GM23248 (cell line): Measurements from ENCODE around the gene LDLRAD3. TPM values are rescaled to one million over a fixed set of nuclear protein-coding genes. Genes with fewer than 3 reads are reported as not detected.
A peak's percentile ranks its signal among the peaks of the same experiment; 100 is the strongest.

Experiments used
- DNase-seq: peaks from one replicate; pipeline ENCODE4 v3.0.0-alpha.2; 2015
- H2AFZ ChIP-seq: fragments of 200-600 bp; sonication (generic); 2 replicates; pipeline ENCODE4 v1.6.1; 2016; ENCODE audit warnings: antibody characterized with exemption
- H3F3A ChIP-seq: fragments of 200-600 bp; sonication (generic); 2 replicates; pipeline ENCODE4 v1.6.1; 2016; ENCODE audit warnings: mild to moderate bottlenecking, antibody characterized with exemption, mixed run types; ENCODE audit not compliant: insufficient read depth
- H3K27ac ChIP-seq: fragments of 200-600 bp; sonication (generic); 2 replicates; pipeline ENCODE4 v1.5.1; 2016; ENCODE audit warnings: mild to moderate bottlenecking
- H3K27me3 ChIP-seq: fragments of 200-600 bp; sonication (generic); replicated peaks from 2 replicates; pipeline ENCODE4 v1.6.1; 2016; ENCODE audit warnings: mild to moderate bottlenecking; ENCODE audit not compliant: insufficient read depth
- H3K36me3 ChIP-seq: fragments of 200-600 bp; sonication (generic); 2 replicates; pipeline ENCODE4 v1.6.1; 2016; ENCODE audit warnings: low read depth, mild to moderate bottlenecking
- H3K4me1 ChIP-seq: fragments of 200-600 bp; sonication (generic); 2 replicates; pipeline ENCODE4 v1.6.1; 2016; ENCODE audit warnings: mild to moderate bottlenecking; ENCODE audit not compliant: insufficient read depth
- H3K4me2 ChIP-seq: fragments of 200-600 bp; sonication (generic); one replicate; pipeline ENCODE4 v1.6.1; 2016; ENCODE audit warnings: mild to moderate bottlenecking; ENCODE audit not compliant: unreplicated experiment
- H3K4me3 ChIP-seq: fragments of 200-600 bp; sonication (generic); 2 replicates; pipeline ENCODE4 v1.5.1; 2016; ENCODE audit warnings: mild to moderate bottlenecking
- H3K79me2 ChIP-seq: fragments of 200-600 bp; sonication (generic); 2 replicates; pipeline ENCODE4 v1.6.1; 2016; ENCODE audit warnings: mild to moderate bottlenecking; ENCODE audit not compliant: insufficient read depth
- H3K9ac ChIP-seq: fragments of 200-600 bp; sonication (generic); 2 replicates; pipeline ENCODE4 v1.6.1; 2016; ENCODE audit warnings: mild to moderate bottlenecking
- H3K9me2 ChIP-seq: fragments of 200-600 bp; sonication (generic); 2 replicates; pipeline ENCODE4 v1.6.1; 2016; ENCODE audit warnings: mixed run types, mild to moderate bottlenecking, moderate library complexity; ENCODE audit not compliant: insufficient read depth
- H3K9me3 ChIP-seq: fragments of 200-600 bp; sonication (generic); one replicate; pipeline ENCODE4 v1.6.1; 2017; ENCODE audit warnings: low read depth
- H4K20me1 ChIP-seq: fragments of 200-600 bp; sonication (generic); 2 replicates; pipeline ENCODE4 v1.6.0; 2016; ENCODE audit not compliant: insufficient read depth
- EZH2 ChIP-seq: fragments of 200-600 bp; sonication (generic); IDR thresholded peaks from 2 replicates; pipeline ENCODE4 v1.6.1; 2018; ENCODE audit warnings: antibody characterized with exemption, mild to moderate bottlenecking; ENCODE audit not compliant: insufficient read depth, poor library complexity, severe bottlenecking
- EZH2phosphoT487 ChIP-seq: fragments of 200-600 bp; sonication (generic); IDR thresholded peaks from 2 replicates; pipeline ENCODE4 v1.6.1; 2018; ENCODE audit warnings: antibody characterized with exemption, moderate library complexity, mild to moderate bottlenecking, low read depth; ENCODE audit not compliant: insufficient read depth
- WGBS, 2 experiments: methylation state at CpG; one replicate each; pipeline ENCODE4 v1.1.6; 2015 to 2017; ENCODE audit warnings: low lambda C conversion rate in 2 of 2, low coverage in 1 of 2; ENCODE audit errors: missing lambda C conversion rate in 2 of 2; 5-methylcytosine and 5-hydroxymethylcytosine counted together
- in situ Hi-C: fragments of 300-500 bp; cut with MboI; formaldehyde crosslinking; loops from 2 replicates; pipeline ENCODE4 v1.15.0; 2020
- polyA plus RNA-seq: library from polyadenylated mRNA; unstranded; fragments of >200 nt; fragmentation: Nextera tagmentation; extraction: Ambion mirVana; gene quantifications from 2 replicates; pipeline ENCODE4 v1.2.1, GENCODE V29; 2016
- total RNA-seq: library from RNA; depleted of rRNA; stranded (reverse); fragments of >200 nt; shearing (Covaris generic); gene quantifications from 2 replicates; pipeline ENCODE4 v1.2.3, GENCODE V29; 2014

LDLRAD3 gene
- total and polyA plus RNA-seq, 2 experiments from 2014 or later = 6.2 to 6.6 TPM

GRCh38 chr11:36070213-36070953 is 126.5 kb downstream of the LDLRAD3 start:
- H3K36me3 ChIP-seq = no peaks in the 10 kb centered on the region
- peaks cover 20% of the 10 kb centered on the region for H3K4me1 ChIP-seq
- no peaks in the 10 kb centered on the region for H4K20me1 ChIP-seq
- no peaks in the 10 kb centered on the region for H3K9me2 ChIP-seq
- H3K9ac ChIP-seq = no peak overlapping the region
- no peaks in the 10 kb centered on the region for H3K27me3 ChIP-seq
- WGBS, 2 experiments = 75 to 76% methylated on average over 5 of the region's 5 CpGs
- in situ Hi-C loops = no loop called here
- peaks cover 19% of the 10 kb centered on the region for H3F3A ChIP-seq
- no peaks in the 10 kb centered on the region for H3K79me2 ChIP-seq
- H3K4me3 ChIP-seq = no peak overlapping the region
- H3K9me3 ChIP-seq = no peaks in the 10 kb centered on the region
- H2AFZ ChIP-seq = no peak overlapping the region
- no peak for DNase-seq
- TF ChIP-seq EZH2phosphoT487 = no peak
- TF ChIP-seq EZH2 = no peak
- no peak overlapping the region for H3K4me2 ChIP-seq
- H3K27ac ChIP-seq = no peak overlapping the region

- Histone ChIP-seq H3K4me3 (no peak overlapping the region), H3F3A (peaks cover 24% of the 10 kb centered on the region), H3K9me2 (no peaks in the 10 kb centered on the region), H3K36me3 (no peaks in the 10 kb centered on the region), H3K79me2 (no peaks in the 10 kb centered on the region), H3K9me3 (no peaks in the 10 kb centered on the region), H3K9ac (no peak overlapping the region), H3K4me2 (no peak overlapping the region), H3K27ac (no peak overlapping the region), H3K27me3 (no peaks in the 10 kb centered on the region), H4K20me1 (no peaks in the 10 kb centered on the region), H3K4me1 (peaks cover 25% of the 10 kb centered on the region), H2AFZ (no peak overlapping the region)
- TF ChIP-seq EZH2phosphoT487 (no peak), EZH2 (no peak)
- in situ Hi-C loops = no loop called here
- WGBS, 2 experiments = 91% methylated on average over 5 of the region's 5 CpGs
- no peak for DNase-seq
Observed at GRCh38 chr11:36070954-36071330, 127.1 kb downstream of the LDLRAD3 start.

GRCh38 chr11:36071917-36072500 is 128.1 kb downstream of the LDLRAD3 start:
- Histone ChIP-seq H3K9me2 (no peaks in the 10 kb centered on the region), H3F3A (peaks cover 31% of the 10 kb centered on the region), H3K27me3 (no peaks in the 10 kb centered on the region), H3K79me2 (no peaks in the 10 kb centered on the region), H3K27ac (no peak overlapping the region), H3K4me1 (peaks cover 25% of the 10 kb centered on the region), H3K4me3 (no peak overlapping the region), H3K9me3 (no peaks in the 10 kb centered on the region), H3K4me2 (no peak overlapping the region), H2AFZ (no peak overlapping the region), H4K20me1 (no peaks in the 10 kb centered on the region), H3K9ac (no peak overlapping the region), H3K36me3 (no peaks in the 10 kb centered on the region)
- no peak for DNase-seq
- in situ Hi-C loops = no loop called here
- no peak for TF ChIP-seq EZH2
- no peak for TF ChIP-seq EZH2phosphoT487
- WGBS, 2 experiments = 65 to 88% methylated on average over 2 of the region's 2 CpGs

DNA sequence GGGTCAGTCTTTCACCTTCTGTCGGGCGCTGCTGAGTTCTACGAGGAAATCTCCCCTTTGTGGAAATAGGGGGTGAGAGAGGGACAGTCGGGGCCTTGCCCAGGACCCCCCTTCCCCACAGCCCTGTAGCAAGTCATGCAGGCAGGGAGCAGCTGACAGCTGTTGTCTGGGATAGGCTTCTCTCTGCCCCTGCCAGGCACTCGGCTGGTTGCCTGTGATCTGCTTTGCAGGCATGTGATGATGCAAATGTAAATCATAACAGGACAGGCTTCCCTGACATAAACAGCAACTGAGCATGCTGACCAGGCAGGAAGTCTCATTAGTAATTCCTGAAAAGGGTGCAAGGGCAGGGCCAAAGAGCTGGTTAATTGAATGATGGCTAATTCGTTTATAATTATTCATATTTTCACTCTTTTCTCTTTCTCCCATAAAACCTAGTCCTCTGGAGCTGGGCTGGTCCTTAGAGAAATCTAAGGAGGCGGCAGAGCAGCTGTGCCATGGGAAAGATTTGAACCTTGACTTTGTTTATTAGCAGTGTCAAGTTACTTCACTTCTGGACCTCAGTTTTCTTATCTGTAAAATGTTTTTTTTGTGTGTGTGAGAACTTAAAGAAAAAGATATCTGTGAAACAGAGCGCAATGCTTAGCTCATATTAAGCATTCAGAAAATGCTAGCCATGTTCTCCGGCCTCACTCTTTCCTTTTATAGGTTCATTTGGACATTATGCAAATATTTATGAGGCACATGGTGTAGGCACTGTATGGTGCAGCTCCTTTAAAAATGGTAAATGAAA is 129.7 kb downstream of the LDLRAD3 start:
- in situ Hi-C loops = no loop called here
- peaks cover 25% of the 10 kb centered on the region for H3K4me1 ChIP-seq
- peak; percentile 69 for DNase-seq
- no peaks in the 10 kb centered on the region for H3K9me3 ChIP-seq
- no peak overlapping the region for H3K9ac ChIP-seq
- TF ChIP-seq EZH2phosphoT487 (no peak), EZH2 (no peak)
- no peak overlapping the region for H3K4me3 ChIP-seq
- H4K20me1 ChIP-seq = no peaks in the 10 kb centered on the region
- no peak overlapping the region for H3K27ac ChIP-seq
- no peaks in the 10 kb centered on the region for H3K79me2 ChIP-seq
- no peaks in the 10 kb centered on the region for H3K36me3 ChIP-seq
- H3K9me2 ChIP-seq = no peaks in the 10 kb centered on the region
- H3K27me3 ChIP-seq = no peaks in the 10 kb centered on the region
- H3K4me2 ChIP-seq = peak overlapping the region; percentile 42
- WGBS, 2 experiments = 40 to 47% methylated on average over 9 of the region's 9 CpGs
- peaks cover 31% of the 10 kb centered on the region for H3F3A ChIP-seq
- H2AFZ ChIP-seq = no peak overlapping the region
